Measurements from ENCODE around the gene NUCB1. TPM values are rescaled to one million over a fixed set of nuclear protein-coding genes. Genes with fewer than 3 reads are reported as not detected.
"Not testable (repeated sequence)": the region's sequence is repeated elsewhere in the genome, so short reads cannot be mapped to it uniquely, and the experiment has no call there.

The NUCB1 gene
- total RNA-seq, 4 donors from 2014 or later: 267 to 424 (median 371) TPM

- H3K4me1 ChIP-seq: peaks cover 20 to 30% of the 10 kb centered on the region in 2 donors
- no peaks in the 10 kb centered on the region for H3K9me3 ChIP-seq
- intact Hi-C loops (cut with DNase I): no loop called here
- peaks cover 12 to 20% of the 10 kb centered on the region in 2 donors for H3K36me3 ChIP-seq
- H3K27ac ChIP-seq: peak overlapping the region in 1 of 3 donors; percentile 1
- no peak for DNase-seq
- 90 to 93% methylated on average over 13 of the region's 13 CpGs for WGBS, 2 donors
- H3K4me3 ChIP-seq (replicated peaks in 1 of 3): no peak overlapping the region
- no peaks in the 10 kb centered on the region for H3K27me3 ChIP-seq
- no peak for TF ChIP-seq POLR2A (IDR thresholded peaks at IDR 0.05)
- no peak for TF ChIP-seq CTCF (IDR thresholded peaks at IDR 0.05)
Measured at GRCh38 chr19:48879025-48879637, 21.0 kb upstream of the NUCB1 start.

GRCh38 chr19:48879696-48880095 is 20.4 kb upstream of the NUCB1 start:
- 76 to 79% methylated on average over 9 of the region's 9 CpGs for WGBS, 2 donors

GRCh38 chr19:48881741-48882657 is 18.1 kb upstream of the NUCB1 start:
- Histone ChIP-seq H3K4me1 (peaks cover 0 to 4% of the 10 kb centered on the region in 2 donors), H3K27ac (no peak overlapping the region), H3K4me3 (replicated peaks in 1 of 3) (no peak overlapping the region), H3K9me3 (no peaks in the 10 kb centered on the region), H3K27me3 (no peaks in the 10 kb centered on the region), H3K36me3 (no peaks in the 10 kb centered on the region)
- 72 to 86% methylated on average over 30 of the region's 30 CpGs for WGBS, 2 donors
- TF ChIP-seq POLR2A (IDR thresholded peaks at IDR 0.05) (no peak), CTCF (IDR thresholded peaks at IDR 0.05) (no peak)
- intact Hi-C loops (cut with DNase I): no loop called here
- no peak for DNase-seq

More at GRCh38 chr19:48879696-48880095, 20.4 kb upstream of the NUCB1 start:
- H3K27me3 ChIP-seq; H3K27ac ChIP-seq; intact Hi-C loops (cut with DNase I); H3K4me3 ChIP-seq (replicated peaks in 1 of 3); H3K9me3 ChIP-seq; DNase-seq: not testable (repeated sequence)
- Histone ChIP-seq H3K4me1 (peaks cover 14 to 25% of the 10 kb centered on the region in 2 donors), H3K36me3 (peaks cover 9 to 14% of the 10 kb centered on the region in 2 donors)

GRCh38 chr19:48883726-48884125 is 16.4 kb upstream of the NUCB1 start:
- 94% methylated on average over 7 of the region's 7 CpGs for WGBS, 2 donors
- H3K9me3 ChIP-seq: no peaks in the 10 kb centered on the region
- no peak overlapping the region for H3K4me3 ChIP-seq (replicated peaks in 1 of 3)
- no peak overlapping the region for H3K27ac ChIP-seq
- no peak for DNase-seq
- no peak for TF ChIP-seq POLR2A (IDR thresholded peaks at IDR 0.05)
- no peak for TF ChIP-seq CTCF (IDR thresholded peaks at IDR 0.05)
- intact Hi-C loops (cut with DNase I): no loop called here
- H3K4me1 ChIP-seq: no peaks in the 10 kb centered on the region
- no peaks in the 10 kb centered on the region for H3K36me3 ChIP-seq
- H3K27me3 ChIP-seq: no peaks in the 10 kb centered on the region

DNA sequence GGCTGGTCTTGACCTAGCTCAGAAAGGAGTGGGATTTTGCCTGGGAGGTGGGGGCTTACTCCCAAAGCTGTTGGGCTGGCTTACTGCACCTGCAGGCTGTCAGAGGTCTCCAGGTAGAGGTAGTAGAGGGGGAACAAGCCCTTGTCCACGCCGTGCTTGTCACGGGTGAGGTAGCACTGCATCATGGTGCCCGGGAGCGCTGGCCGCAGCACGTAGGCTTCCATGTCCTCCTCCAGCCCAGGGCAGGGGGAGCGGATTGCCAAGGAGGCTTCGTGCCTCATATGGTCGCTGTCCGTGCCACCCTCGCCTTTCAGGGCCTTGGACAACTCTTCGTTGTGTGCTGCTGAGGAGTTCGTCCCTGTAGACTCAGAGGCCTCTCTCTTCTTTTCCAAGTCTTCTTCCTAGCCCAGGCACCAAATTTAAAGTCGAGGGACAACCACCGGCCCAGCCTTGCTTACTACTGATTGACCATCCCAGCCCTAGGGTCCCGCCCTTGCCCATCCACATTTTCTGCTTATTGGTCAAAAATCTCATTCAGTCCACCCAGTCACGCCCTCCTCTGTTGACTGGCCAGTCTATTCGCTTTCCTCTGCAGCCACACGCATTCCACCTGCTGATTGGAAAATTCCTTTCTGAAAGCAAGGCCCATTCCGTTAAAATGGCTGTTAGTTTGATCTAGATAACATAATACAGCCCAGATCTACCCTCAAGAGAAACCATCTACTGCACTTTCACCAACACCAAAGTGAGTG is 12.1 kb upstream of the NUCB1 start:
- Histone ChIP-seq H3K9me3 (no peaks in the 10 kb centered on the region), H3K27me3 (no peaks in the 10 kb centered on the region), H3K27ac (no peak overlapping the region), H3K36me3 (no peaks in the 10 kb centered on the region), H3K4me1 (no peaks in the 10 kb centered on the region), H3K4me3 (replicated peaks in 1 of 3) (no peak overlapping the region)
- no peak for TF ChIP-seq POLR2A (IDR thresholded peaks at IDR 0.05)
- TF ChIP-seq CTCF (IDR thresholded peaks at IDR 0.05): no peak
- DNase-seq: no peak
- WGBS, 2 donors: 84 to 91% methylated on average over 20 to 21 of the region's 21 CpGs
- intact Hi-C loops (cut with DNase I): no loop called here

DNA sequence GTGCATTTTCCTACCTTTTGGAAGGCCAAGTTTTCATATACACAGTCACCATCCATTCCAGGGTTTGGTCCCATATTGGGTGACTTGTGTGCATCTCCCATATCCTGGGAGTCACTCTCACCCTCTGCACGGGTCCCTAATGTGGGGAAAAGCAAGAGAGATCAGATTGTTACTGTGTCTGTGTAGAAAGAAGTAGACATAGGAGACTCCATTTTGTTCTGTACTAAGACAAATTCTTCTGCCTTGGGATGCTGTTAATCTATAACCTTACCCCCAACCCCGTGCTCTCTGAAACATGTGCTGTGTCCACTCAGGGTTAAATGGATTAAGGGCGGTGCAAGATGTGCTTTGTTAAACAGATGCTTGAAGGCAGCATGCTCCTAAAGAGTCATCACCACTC is 10.6 kb upstream of the NUCB1 start:
- 31 to 50% methylated on average over 3 of the region's 3 CpGs for WGBS, 2 donors
- H3K9me3 ChIP-seq; intact Hi-C loops (cut with DNase I); H3K4me1 ChIP-seq; DNase-seq; H3K4me3 ChIP-seq (replicated peaks in 1 of 3); H3K27ac ChIP-seq; H3K27me3 ChIP-seq; H3K36me3 ChIP-seq: not testable (repeated sequence)

Data from thyroid gland (tissue), 4 donors.